ELF-1 (cell line): ENCODE results near the gene TMEM131.
"Not testable (repeated sequence)": the region's sequence is repeated elsewhere in the genome, so short reads cannot be mapped to it uniquely, and the experiment has no call there.

Source experiments
- DNase-seq: peaks from one replicate; pipeline ENCODE4 v3.0.0-alpha.2; 2016; ENCODE audit warnings: low read depth, low spot score

The TMEM131 gene

GRCh38 chr2:97911922-97912575, 83.7 kb downstream of the TMEM131 start:
- DNase-seq: no peak

DNA sequence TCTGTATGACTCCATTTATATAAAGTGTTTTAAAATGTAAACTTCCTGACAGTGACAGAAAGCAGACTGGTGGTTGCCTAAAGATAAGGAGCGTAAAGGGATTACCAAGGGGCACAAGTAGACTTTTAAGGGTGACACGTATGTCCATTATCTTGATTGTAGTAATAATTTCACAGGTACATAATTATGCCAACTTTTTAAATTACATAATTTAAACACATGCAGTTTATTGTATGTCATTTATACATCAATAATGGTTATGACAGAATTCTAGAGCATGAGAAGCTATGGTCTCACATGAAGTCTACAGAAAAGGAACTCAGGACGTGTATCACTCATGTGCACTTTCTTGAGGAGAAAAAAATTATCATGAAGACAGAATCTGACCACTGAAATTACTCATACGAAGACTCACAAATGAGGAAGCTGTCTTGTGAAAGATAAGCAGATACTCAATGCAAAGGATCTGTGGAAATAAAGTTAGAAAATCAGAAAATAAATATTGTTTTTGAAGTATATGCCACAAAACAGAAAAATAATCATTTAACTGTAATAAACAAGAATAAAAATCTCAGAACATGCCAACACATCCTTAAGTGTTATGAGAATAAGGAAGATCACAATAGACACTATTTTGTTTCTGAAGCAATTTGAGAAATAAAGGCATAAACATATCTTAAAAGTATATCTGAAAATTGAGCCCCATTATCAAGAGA, 84.4 kb downstream of the TMEM131 start:
- no peak for DNase-seq

GRCh38 chr2:97910403-97911205, 85.1 kb downstream of the TMEM131 start:
- no peak for DNase-seq

GRCh38 chr2:97908208-97908676, 87.5 kb downstream of the TMEM131 start:
- DNase-seq: no peak

DNA sequence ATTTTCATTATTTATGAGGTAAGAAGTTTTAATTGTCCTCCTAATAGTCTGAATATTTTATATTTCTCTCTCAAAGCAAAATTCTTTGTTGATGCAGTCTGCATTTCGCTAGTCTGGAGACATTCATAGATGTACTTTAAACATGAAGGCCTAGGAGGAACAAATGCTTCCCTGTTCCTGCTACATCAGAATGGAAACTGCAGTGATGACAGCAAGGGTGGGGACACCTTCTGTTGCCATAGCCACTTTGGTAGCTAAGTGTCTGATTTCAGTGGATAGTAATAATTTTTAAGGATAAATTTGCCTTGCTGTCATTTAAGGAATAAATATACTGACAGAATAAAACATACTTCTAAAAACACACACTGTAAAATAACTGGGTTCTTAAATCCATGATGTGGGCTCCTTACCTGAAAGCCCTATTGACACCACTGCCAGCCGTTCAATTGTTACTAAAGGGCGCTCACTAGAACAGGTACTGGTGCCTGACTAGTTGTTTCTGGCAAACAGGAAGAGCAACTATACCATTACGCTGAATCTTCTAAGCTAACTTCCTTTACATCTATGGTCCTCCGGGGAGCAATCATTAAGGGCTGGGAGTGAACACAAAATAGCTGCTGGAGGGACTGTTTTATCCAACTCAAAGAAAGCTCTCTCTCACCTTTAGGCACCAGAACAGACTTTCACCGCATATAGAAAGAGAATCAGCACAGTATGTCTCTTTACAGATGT, 88.2 kb downstream of the TMEM131 start:
- no peak for DNase-seq

DNA sequence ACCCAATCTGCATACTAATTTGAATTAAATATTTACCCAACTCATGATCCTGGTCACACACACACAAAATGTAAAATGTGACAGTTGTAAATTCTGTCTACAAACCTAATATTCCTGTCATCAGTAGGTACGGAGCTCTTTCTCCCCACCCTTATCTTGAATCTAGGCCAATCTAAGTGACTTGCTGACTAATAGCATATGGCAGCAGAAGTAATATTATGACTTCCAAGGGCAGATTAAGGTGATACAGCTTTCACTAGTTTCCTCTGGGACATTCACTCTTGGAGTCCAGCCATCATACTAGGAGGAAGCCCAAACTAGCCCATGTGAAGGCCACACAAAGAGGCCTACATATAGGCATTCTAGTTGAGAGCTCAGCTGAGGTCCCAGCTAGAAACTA, 89.4 kb downstream of the TMEM131 start:
- no peak for DNase-seq

DNA sequence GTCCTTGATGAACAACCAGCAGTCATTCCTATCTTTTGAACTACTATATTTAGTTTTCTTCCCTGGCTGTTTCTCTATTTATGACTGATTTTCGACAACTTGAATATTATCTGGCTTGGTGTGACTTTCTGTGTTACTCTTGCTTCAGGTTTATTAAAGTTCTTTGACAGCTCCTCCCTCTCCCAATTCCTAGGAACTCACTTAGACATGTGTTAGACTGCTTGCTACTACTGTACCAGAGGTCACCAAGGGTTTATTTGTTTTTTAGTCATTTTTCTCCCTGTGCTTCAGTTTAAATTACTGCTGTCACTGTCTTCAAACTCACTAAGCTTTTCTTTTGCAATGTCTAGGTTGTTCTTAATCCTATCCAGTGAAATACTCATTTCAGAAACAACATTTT, 90.5 kb downstream of the TMEM131 start:
- DNase-seq: no peak

DNA sequence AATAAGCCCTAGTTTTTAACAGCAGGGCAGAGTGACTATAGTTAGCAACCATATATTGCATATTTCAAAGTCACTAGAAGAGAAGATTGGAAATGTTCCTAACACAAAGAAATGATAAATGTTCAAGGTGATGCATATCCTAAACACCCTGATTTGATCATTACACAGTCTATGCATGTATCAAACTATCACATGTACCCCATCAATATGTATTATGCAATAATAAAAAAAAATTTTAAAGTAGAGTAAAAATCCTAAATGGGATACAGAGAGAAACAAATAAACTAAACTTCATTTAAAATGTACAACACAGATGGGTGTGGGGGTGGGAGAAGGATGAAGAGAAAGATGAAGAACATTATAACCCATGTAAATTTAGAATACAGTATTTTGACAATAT, 93.9 kb downstream of the TMEM131 start:
- no peak for DNase-seq

DNA sequence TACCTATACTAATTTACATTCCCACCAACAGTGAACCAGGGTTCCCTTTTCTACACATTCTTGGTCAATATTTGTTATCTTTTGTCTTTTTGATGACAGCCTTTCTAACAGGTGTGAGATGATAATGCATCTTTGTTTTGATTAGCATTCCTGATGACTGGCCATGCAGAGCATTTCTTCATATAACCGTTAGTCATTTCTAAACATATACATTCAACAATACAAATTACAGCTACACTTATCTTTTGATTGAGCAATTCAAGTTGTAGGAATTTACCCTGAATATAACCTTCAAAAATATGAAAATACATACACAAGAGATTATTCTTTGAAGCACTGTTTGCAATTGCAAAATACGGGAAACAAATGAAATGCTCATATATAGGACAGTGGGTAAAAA, 94.9 kb downstream of the TMEM131 start:
- no peak for DNase-seq

DNA sequence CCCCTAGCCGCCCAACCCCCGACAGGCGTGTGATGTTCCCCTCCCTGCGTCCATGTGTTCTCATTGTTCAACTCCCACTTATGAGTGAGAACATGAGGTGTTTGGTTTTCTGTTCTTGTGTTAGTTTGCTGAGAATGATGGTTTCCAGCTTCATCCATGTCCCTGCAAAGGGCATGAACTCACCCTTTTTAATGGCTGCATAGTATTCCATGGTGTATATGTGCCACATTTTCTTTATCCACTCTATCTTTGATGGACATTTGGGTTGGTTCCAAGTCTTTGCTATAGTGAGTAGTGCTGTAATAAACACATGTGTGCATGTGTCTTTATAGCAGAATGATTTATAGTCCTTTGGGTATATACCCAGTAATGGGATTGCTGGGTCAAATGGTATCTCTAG, 102.7 kb downstream of the TMEM131 start:
- not testable (repeated sequence) for DNase-seq

DNA sequence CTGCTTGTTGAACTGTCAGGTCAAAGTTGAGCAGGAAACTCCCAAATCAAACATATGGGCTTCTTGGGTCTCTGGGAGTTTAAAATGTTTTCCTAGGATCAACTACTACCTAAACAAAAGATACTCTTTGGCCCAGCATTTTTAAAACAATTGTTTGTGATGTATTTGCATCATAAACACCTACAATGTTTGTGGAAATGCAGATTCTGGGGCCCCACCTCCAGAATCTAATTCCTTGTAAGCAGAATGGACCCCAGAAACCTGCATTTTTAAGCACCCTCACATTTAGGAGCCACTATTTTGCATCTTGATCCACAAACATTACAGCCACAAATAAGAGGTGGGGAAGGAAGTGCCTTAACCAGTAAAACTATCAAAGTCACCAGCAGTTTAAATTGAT, 104.1 kb downstream of the TMEM131 start:
- DNase-seq: no peak

DNA sequence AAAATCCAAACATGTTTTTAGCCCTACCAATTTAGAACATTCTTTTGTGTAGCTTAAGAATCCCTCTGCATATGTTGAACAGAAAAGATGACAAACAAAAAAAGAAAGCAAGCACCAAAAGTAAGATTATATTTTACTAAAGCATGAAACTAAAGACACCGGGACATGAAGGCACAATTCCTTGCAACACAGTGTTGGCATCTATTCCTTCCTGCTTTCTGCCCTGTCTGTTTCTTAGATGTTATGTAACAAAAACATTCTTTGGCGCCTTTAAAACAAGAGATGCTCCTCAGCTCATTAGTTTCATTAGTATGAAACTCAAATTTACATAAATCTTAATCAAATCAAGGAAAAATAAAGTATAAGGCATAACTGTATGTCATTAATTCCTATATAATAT, 106.6 kb downstream of the TMEM131 start:
- no peak for DNase-seq

DNA sequence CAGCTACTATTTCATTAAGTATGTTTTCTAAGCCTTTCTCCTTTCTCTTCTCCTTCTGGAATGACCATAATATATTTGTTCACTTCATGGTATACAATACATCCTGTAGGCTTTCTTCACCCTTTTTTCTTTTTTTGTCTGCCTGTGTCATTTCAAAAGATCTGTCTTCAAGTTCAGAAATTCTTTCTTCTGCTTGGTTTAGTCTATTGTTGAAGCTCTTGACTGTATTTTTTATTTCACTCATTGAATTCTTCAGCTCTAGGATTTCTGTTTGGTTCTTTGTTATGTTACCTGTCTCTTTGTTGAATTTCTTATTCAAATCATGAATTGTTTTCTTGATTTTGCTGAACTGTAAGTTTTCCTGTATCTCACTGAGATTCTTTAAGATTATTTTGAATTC, 109.9 kb downstream of the TMEM131 start:
- DNase-seq: no peak

GRCh38 chr2:97880334-97880733, 115.4 kb downstream of the TMEM131 start:
- DNase-seq: no peak

DNA sequence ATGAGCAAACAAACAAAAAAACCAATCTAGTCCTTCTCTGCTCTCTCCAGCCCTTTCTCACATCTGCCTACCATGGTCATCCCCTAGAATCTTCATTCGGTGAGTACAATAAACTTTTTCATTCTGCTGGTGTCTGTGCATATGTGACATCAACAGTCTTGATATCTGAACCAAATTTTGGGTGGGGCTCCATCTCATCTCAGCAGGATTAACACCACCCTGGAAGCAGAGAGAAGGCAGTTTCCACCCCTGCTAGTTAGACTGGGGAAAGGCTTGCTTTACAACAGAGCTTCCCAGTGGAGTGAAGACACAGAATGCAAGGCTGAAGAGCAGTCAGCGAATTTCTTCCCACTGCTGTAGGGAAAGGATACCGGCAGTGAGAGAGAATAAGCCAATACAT, 116.9 kb downstream of the TMEM131 start:
- DNase-seq: no peak

- not testable (repeated sequence) for DNase-seq
These were observed 117.4 kb downstream of the TMEM131 start for GRCh38 chr2:97878317-97878716.

GRCh38 chr2:97871096-97871780, 124.5 kb downstream of the TMEM131 start:
- peak; percentile 38 for DNase-seq

GRCh38 chr2:97870396-97870843, 125.3 kb downstream of the TMEM131 start:
- DNase-seq: peak; percentile 22

DNA sequence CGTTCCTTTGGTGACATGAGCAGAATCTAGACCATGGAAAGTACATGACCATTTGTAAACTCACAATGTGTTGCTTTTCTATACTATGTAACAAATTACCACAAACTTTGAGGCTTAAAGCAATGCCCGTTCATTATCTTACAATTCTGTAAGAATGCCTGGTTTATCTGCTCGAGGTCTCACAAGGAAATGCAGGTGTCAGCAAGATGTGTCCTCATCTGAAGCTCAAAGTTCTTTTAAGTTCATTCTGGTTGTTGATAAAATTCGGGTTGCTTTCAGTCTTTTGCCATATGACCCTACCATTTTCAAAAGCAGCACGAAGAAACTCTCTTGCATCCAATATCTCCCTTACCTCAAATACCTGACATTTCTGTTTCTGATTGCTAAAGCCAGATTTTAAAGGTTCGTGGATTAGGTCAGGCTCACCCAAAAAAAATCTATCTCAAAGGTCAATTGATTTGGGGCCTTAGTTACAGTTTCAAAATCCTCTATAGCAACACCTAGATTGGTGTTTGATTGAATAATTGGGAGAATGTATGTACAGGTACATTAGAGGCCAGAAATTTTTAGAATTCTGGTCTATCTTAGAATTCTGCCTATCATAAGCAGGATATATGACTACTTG, 125.9 kb downstream of the TMEM131 start:
- no peak for DNase-seq

DNA sequence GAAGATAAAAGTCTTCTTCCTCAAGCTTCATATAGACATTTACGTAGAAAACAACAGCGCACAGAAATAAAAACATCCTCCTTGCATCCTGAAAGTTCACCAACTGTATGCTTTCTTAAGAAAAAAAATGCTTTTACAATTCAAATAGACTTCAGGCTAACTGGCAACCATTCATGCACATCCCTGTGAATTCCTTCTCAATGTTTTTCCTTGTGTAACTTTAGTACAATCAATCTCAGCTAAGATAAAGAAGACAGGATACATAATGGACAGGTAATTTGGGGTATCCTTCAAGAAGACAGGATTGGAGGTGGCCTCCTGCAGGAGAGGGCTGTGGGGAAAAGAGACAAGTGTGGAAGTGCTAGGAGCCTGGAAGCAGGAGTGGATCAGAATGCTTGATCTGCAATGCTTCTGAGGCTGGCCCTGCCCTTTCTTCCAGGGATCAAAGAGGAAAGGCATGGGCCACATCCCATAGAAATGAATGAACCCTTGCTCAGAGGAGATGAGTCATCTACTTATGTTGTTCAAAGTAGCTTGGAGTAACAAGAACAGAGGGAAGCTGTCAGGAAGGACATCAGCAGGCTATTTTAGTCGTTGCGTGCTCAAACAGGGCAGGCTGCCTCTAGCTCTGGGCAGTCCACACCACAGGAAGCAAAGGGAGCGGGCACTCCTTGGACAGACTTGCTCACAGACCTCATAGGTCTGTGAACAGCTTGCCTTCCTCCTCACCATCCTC, 126.6 kb downstream of the TMEM131 start:
- DNase-seq: peak; percentile 81
